ENCODE measurements around the gene TMOD1.

DNA sequence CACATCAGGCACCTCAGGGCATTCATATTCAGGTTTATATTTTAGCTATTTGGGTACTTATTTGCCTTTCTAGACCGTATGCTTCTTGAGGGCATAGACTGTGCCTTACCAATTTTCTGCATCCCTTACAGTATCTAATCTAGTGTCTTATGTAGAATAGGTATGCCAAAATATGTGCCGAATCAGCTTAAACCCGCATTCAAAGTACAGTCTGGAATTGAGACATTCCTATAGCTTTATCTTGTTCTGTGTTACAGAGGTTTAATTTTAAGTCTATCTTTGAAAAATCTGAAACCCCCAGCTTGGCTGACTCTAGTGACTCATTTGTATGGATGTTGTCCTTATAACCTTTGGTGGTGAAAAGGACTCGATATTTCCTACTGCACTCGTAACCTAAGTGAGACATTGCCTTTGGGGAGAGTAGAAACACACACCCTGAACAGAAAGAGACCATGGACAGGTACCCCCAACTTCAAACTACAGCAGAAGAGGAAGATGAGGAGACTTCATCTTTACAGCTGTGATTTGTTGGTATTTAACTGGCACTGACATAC, 27.0 kb upstream of the TMOD1 start:
- TF ChIP-seq, protein P1, sequence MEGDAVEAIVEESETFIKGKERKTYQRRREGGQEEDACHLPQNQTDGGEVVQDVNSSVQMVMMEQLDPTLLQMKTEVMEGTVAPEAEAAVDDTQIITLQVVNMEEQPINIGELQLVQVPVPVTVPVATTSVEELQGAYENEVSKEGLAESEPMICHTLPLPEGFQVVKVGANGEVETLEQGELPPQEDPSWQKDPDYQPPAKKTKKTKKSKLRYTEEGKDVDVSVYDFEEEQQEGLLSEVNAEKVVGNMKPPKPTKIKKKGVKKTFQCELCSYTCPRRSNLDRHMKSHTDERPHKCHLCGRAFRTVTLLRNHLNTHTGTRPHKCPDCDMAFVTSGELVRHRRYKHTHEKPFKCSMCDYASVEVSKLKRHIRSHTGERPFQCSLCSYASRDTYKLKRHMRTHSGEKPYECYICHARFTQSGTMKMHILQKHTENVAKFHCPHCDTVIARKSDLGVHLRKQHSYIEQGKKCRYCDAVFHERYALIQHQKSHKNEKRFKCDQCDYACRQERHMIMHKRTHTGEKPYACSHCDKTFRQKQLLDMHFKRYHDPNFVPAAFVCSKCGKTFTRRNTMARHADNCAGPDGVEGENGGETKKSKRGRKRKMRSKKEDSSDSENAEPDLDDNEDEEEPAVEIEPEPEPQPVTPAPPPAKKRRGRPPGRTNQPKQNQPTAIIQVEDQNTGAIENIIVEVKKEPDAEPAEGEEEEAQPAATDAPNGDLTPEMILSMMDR (IDR thresholded peaks at IDR 0.05) = no peak
- TF ChIP-seq POLR2A (IDR thresholded peaks at IDR 0.05) = no peak

Measured in uterus (tissue), 2 donors.